ENCODE results near the gene ATXN10. TPM values are rescaled to one million over a fixed set of nuclear protein-coding genes. Genes with fewer than 3 reads are reported as not detected.

Gene ATXN10
- total RNA-seq, 4 donors from 2014 or later = 78.5 to 152 (median 113) TPM

DNA sequence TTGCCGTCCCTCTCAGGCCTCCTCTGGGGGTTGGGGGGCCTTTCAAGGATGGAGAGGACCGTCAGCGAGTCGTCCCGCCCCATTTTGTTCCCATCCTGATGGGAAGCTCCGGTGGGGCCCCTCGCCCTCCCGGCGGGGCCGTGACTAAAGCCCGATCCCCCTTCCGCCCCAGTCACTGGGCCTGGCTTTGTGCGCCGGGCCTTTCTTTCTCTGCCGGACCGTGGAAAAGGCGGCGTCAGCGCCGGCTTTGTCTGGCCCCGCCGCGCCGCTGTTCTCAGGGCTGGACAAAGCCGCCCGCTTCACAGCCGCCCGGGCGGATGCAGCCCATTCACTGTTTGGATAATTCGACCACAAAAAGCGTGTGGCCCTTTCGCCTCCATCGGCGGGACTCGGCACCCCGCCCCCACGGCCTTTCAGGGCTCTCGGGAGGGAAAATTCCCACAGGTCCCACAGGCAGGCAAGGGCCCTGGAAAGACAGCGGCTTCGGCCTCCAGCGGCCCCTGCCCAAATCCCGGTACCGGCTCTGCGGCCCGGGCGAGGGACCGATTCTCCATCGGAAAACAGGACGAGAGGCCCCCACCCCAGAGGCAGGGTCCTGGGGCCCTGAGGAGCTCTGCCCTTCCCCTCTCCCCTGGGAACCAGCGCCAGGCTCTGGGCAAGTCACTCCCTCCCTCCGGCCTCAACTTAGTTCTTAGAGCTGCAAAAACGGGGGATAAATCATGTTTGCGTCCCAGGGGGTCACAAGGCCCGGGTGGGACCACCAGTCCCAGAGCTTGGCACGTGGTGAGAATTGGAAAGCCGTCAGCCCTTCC, 218.1 kb downstream of the ATXN10 start:
- no peaks in the 10 kb centered on the region for H3K9me3 ChIP-seq
- H3K36me3 ChIP-seq = no peaks in the 10 kb centered on the region
- no CpG with 5 or more reads among the region's 56 CpGs for WGBS, 2 donors (ENCODE audit: low coverage in 1 of 2)
- H3K27me3 ChIP-seq = peaks cover 84% of the 10 kb centered on the region
- H3K27ac ChIP-seq = no peak overlapping the region
- H3K4me1 ChIP-seq = no peaks in the 10 kb centered on the region
- no peak overlapping the region for H3K4me3 ChIP-seq
- no peak for ATAC-seq
- no peak for TF ChIP-seq EP300 (IDR thresholded peaks at IDR 0.05)
- TF ChIP-seq POLR2AphosphoS5 (IDR thresholded peaks at IDR 0.05) = no peak

DNA sequence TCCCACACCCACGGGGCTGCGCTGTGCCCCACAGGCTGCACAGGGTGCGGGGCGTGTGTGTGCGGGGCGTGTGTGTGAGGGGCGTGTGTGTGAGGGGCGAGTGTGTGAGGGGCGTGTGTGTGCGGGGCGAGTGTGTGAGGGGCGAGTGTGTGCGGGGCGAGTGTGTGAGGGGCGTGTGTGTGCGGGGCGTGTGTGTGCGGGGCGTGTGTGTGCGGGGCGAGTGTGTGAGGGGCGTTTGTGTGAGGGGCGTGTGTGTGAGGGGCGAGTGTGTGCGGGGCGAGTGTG, 218.7 kb downstream of the ATXN10 start:
- H3K27ac ChIP-seq = no peak overlapping the region
- H3K9me3 ChIP-seq = no peaks in the 10 kb centered on the region
- TF ChIP-seq POLR2AphosphoS5 (IDR thresholded peaks at IDR 0.05) (no peak), POLR2A (IDR thresholded peaks at IDR 0.05) (no peak), EP300 (IDR thresholded peaks at IDR 0.05) (no peak)
- TF ChIP-seq, protein P1, sequence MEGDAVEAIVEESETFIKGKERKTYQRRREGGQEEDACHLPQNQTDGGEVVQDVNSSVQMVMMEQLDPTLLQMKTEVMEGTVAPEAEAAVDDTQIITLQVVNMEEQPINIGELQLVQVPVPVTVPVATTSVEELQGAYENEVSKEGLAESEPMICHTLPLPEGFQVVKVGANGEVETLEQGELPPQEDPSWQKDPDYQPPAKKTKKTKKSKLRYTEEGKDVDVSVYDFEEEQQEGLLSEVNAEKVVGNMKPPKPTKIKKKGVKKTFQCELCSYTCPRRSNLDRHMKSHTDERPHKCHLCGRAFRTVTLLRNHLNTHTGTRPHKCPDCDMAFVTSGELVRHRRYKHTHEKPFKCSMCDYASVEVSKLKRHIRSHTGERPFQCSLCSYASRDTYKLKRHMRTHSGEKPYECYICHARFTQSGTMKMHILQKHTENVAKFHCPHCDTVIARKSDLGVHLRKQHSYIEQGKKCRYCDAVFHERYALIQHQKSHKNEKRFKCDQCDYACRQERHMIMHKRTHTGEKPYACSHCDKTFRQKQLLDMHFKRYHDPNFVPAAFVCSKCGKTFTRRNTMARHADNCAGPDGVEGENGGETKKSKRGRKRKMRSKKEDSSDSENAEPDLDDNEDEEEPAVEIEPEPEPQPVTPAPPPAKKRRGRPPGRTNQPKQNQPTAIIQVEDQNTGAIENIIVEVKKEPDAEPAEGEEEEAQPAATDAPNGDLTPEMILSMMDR (IDR thresholded peaks at IDR 0.05) = no peak
- ATAC-seq = no peak
- H3K4me3 ChIP-seq = no peak overlapping the region
- no CpG with 5 or more reads among the region's 26 CpGs for WGBS, 2 donors (ENCODE audit: low coverage in 1 of 2)
- no peaks in the 10 kb centered on the region for H3K4me1 ChIP-seq
- H3K27me3 ChIP-seq = peaks cover 79% of the 10 kb centered on the region
- H3K36me3 ChIP-seq = no peaks in the 10 kb centered on the region

DNA sequence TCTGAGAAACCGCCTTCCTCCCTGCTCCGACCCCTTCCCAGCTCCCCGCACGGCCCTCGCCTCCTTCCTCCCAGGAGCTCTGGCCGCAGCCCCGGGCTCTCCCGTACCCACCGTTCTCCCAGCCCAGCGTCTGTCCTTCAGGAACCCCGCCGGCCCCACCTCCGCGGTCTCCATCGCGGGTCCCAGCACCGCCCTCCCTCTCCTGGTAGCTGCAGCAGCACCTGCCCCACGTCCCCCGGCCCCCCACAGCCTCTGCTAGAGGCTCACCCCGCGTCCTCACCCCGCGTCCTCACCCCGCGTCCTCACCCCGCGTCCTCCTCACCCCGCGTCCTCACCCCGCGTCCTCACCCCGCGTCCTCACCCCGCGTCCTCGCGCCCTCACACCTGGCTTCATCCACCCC, 219.4 kb downstream of the ATXN10 start:
- no peak overlapping the region for H3K4me3 ChIP-seq
- no peaks in the 10 kb centered on the region for H3K4me1 ChIP-seq
- 66% methylated on average over 34 of the region's 37 CpGs; no CpG with 5 or more reads in 1 of the 2 donors for whole genome bisulfite sequencing, 2 donors (ENCODE audit: low coverage in 1 of 2)
- peaks cover 78% of the 10 kb centered on the region for H3K27me3 ChIP-seq
- H3K9me3 ChIP-seq = no peaks in the 10 kb centered on the region
- H3K27ac ChIP-seq = no peak overlapping the region
- H3K36me3 ChIP-seq = no peaks in the 10 kb centered on the region
- no peak for ATAC-seq
- no peak for TF ChIP-seq EP300 (IDR thresholded peaks at IDR 0.05)
- TF ChIP-seq POLR2A (IDR thresholded peaks at IDR 0.05) = no peak
- TF ChIP-seq POLR2AphosphoS5 (IDR thresholded peaks at IDR 0.05) = no peak
- TF ChIP-seq, protein P1 (IDR thresholded peaks at IDR 0.05) = no peak

DNA sequence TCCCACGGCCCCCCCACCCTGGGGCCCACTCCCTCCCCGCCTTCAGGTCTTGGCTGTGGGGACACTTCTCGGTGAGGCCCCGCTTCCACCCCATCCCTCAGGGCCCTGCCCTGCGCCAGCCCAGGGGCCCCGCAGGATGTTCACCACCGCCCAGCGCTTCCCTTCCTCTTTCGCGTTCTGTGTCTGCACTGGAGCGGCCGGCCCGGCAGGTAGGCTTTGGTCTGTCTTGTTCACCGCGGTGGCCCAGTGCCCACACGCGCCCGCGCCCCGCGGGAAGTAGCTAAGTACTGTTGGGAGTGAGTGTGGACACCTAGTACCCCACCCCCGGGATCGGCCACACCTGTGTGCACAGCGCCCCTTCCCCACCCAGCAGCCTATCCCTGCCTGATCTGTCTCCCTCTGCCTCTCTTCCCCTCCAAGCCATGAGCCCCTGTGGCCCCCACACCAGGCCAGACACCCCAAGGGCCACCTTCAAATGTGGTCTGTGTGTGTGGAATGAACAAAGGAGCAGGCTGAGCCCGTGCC, 219.9 kb downstream of the ATXN10 start:
- no peak overlapping the region for H3K4me3 ChIP-seq
- H3K9me3 ChIP-seq = no peaks in the 10 kb centered on the region
- no peak for ATAC-seq
- H3K4me1 ChIP-seq = no peaks in the 10 kb centered on the region
- H3K36me3 ChIP-seq = no peaks in the 10 kb centered on the region
- TF ChIP-seq EP300 (IDR thresholded peaks at IDR 0.05) = no peak
- no peak for TF ChIP-seq POLR2AphosphoS5 (IDR thresholded peaks at IDR 0.05)
- TF ChIP-seq, protein P1 (IDR thresholded peaks at IDR 0.05) = no peak
- TF ChIP-seq POLR2A (IDR thresholded peaks at IDR 0.05) = no peak
- H3K27me3 ChIP-seq = peaks cover 78% of the 10 kb centered on the region
- H3K27ac ChIP-seq = no peak overlapping the region
- WGBS, 2 donors (ENCODE audit: low coverage in 1 of 2) = 57% methylated on average over 6 of the region's 25 CpGs; no CpG with 5 or more reads in 1 of the 2 donors

DNA sequence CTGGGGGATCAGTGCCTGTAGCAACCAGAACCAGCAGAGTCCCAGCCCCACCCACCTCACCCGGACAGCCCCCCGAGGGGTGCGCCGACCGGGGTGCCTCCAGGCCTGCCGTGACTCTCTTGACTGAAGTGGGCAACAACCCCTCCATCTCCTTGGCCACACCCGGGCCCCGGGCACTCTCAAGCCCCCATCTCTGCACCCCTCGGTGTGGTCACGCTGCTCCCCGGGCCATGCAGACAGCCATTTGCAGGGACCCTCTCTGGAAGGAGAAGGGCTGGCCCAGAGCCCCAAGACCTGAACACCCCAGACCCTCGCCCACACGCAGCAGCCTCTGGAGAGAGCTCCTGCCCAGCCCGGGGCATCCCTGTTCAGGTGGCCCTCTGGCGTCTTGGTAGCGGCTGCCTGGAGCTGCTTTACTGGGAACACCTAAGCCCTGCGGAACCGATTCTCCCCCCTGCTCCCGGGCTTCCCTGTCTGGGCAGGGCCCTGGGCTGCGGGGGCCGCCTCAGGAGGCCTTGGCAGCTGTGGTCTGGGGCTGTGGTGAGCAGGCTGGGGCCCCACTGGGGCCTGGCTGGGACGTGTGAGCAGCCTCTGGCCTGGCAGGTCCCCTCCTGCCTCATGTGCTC, 220.5 kb downstream of the ATXN10 start:
- Histone ChIP-seq H3K4me1 (no peaks in the 10 kb centered on the region), H3K36me3 (no peaks in the 10 kb centered on the region), H3K9me3 (no peaks in the 10 kb centered on the region), H3K4me3 (no peak overlapping the region), H3K27me3 (peaks cover 78% of the 10 kb centered on the region), H3K27ac (no peak overlapping the region)
- WGBS, 2 donors (ENCODE audit: low coverage in 1 of 2) = no CpG with 5 or more reads among the region's 22 CpGs
- TF ChIP-seq POLR2AphosphoS5 (IDR thresholded peaks at IDR 0.05) (no peak), POLR2A (IDR thresholded peaks at IDR 0.05) (no peak)
- TF ChIP-seq, protein P1 (IDR thresholded peaks at IDR 0.05) = no peak
- no peak for ATAC-seq

Measured in gastroesophageal sphincter (tissue), 4 donors.